HepG2 (cell line): ENCODE data around the gene KCNK5. TPM values are rescaled to one million over a fixed set of nuclear protein-coding genes. Genes with fewer than 3 reads are reported as not detected.

Experiments
- ATAC-seq: fragments of 200-7000 bp; cut with Tn5 transposase; 3 replicates; pipeline ENCODE4 v1.9.1; 2020; ENCODE audit warnings: mild to moderate bottlenecking, moderate library complexity
- BruUV-seq: library from RNA; stranded (reverse); fragments of 400-500 nt; replicated peaks from 2 replicates; lab custom pipeline; 2021; lab: Mats Ljungman, UMichigan
- CTCF ChIA-PET: fragments of 300-600 bp; formaldehyde crosslinking; extraction: SDS; loops from one replicate; lab custom pipeline; 2021; ENCODE audit warnings: low total read pairs, inconsistent platforms, low intra/inter-chr PET ratio; lab: Yijun Ruan, JAX
- POLR2A ChIA-PET: fragments of 350-600 bp; sonication (Branson Sonifier 250); formaldehyde crosslinking; loops from one replicate; lab custom pipeline; 2020; ENCODE audit warnings: antibody characterized with exemption, inconsistent platforms; lab: Yijun Ruan, JAX
- DNase-seq: peaks from one replicate; pipeline ENCODE4 v3.0.0-alpha.2; 2015; ENCODE audit warnings: low spot score
- FAIRE-seq: peaks from 3 replicates; lab custom pipeline; 2011; peaks lifted over from hg19 to GRCh38; lab: Jason Lieb, UNC
- H2AFZ ChIP-seq: one replicate; pipeline ENCODE4 v1.6.1; 2011; ENCODE audit warnings: low read length, inconsistent platforms
- H3K27ac ChIP-seq: fragments of 300-600 bp; 3 replicates; pipeline ENCODE4 v1.8.0; 2011; ENCODE audit warnings: mixed run types, mild to moderate bottlenecking, mixed read lengths, low read length, inconsistent platforms; ENCODE audit not compliant: insufficient read depth; ENCODE audit errors: extremely low read length
- H3K27me3 ChIP-seq, 2 experiments: fragments of 200-600 bp in 1 of 2; 2 replicates in 1 of 2; 3 replicates in 1 of 2; pipeline versions ENCODE4 v1.6.0 to v1.8.0; 2011; ENCODE audit warnings: low read length in 2 of 2, mild to moderate bottlenecking in 2 of 2, moderate library complexity in 2 of 2, inconsistent platforms in 1 of 2; ENCODE audit not compliant: insufficient read depth in 2 of 2, control insufficient read depth in 1 of 2
- H3K36me3 ChIP-seq, 2 experiments: fragments of 200-600 bp in 1 of 2; replicated peaks in 1 of 2; 2 replicates in 1 of 2; 3 replicates in 1 of 2; pipeline versions ENCODE4 v1.5.1 to v1.8.0; 2011; ENCODE audit warnings: low read length in 2 of 2, inconsistent platforms in 1 of 2; ENCODE audit not compliant: insufficient read depth in 2 of 2, control insufficient read depth in 1 of 2
- H3K4me1 ChIP-seq: 2 replicates; pipeline ENCODE4 v1.5.1; 2012; ENCODE audit warnings: low read length, inconsistent platforms; ENCODE audit not compliant: insufficient read depth
- H3K4me2 ChIP-seq: 2 replicates; pipeline ENCODE4 v1.6.0; 2011; ENCODE audit warnings: low read depth, low read length, inconsistent platforms
- H3K4me3 ChIP-seq, 3 experiments: fragments of 200-600 bp in 1 of 3; sonication (generic), shearing (Covaris generic) in 1 of 3; replicated peaks in 1 of 3; 2 replicates each; pipeline ENCODE4 v1.5.1; 2011 to 2016; ENCODE audit warnings: low read length in 3 of 3, inconsistent platforms in 2 of 3, low read depth in 2 of 3, mild to moderate bottlenecking in 2 of 3, control low read depth in 1 of 3, mixed read lengths in 1 of 3; ENCODE audit not compliant: insufficient read depth in 1 of 3
- H3K79me2 ChIP-seq: one replicate; pipeline ENCODE4 v1.6.1; 2011; ENCODE audit warnings: low read length, inconsistent platforms; ENCODE audit not compliant: insufficient read depth
- H3K9ac ChIP-seq: 2 replicates; pipeline ENCODE4 v1.6.0; 2011; ENCODE audit warnings: mild to moderate bottlenecking, low read depth, low read length, inconsistent platforms; ENCODE audit not compliant: insufficient read depth
- H3K9me3 ChIP-seq: 2 replicates; pipeline ENCODE4 v1.5.1; 2012; ENCODE audit warnings: mild to moderate bottlenecking, low read length
- H4K20me1 ChIP-seq: 2 replicates; pipeline ENCODE4 v1.6.0; 2011; ENCODE audit warnings: inconsistent platforms, mild to moderate bottlenecking, low read length, moderate library complexity; ENCODE audit not compliant: insufficient read depth
- CAMTA2 ChIP-seq: sonication (generic); formaldehyde crosslinking; IDR thresholded peaks from 2 replicates; pipeline ENCODE4 v1.4.0; 2020; ENCODE audit warnings: mild to moderate bottlenecking, missing genetic modification reagents, borderline replicate concordance
- NR1H2 ChIP-seq: sonication (generic); formaldehyde crosslinking; IDR thresholded peaks from 2 replicates; pipeline ENCODE4 v1.8.1; 2022; ENCODE audit warnings: low read depth, missing genetic modification reagents, borderline replicate concordance
- NRL ChIP-seq: sonication (generic); formaldehyde crosslinking; IDR thresholded peaks from 2 replicates; pipeline ENCODE4 v1.5.0; 2020; ENCODE audit warnings: missing genetic modification reagents, mild to moderate bottlenecking, moderate library complexity, borderline replicate concordance
- SOX5 ChIP-seq: IDR thresholded peaks from 2 replicates; pipeline ENCODE4 v1.6.1; 2016; ENCODE audit warnings: borderline replicate concordance
- TARDBP ChIP-seq: sonication (generic); formaldehyde crosslinking; IDR thresholded peaks from 2 replicates; pipeline ENCODE4 v1.8.0; 2022; ENCODE audit warnings: mild to moderate bottlenecking, missing genetic modification reagents
- WGBS: methylation state at CpG from one replicate; pipeline ENCODE4 v1.1.6; 2017; ENCODE audit warnings: low lambda C conversion rate; 5-methylcytosine and 5-hydroxymethylcytosine counted together
- in situ Hi-C: cut with HindIII; loops from 2 replicates; pipeline ENCODE4 v1.10.0; 2017; ENCODE audit warnings: low pct_unique_long_range_greater_than_20kb; ENCODE audit not compliant: extremely low pct_ligation_motif_present
- intact Hi-C: fragments of 100-400 bp; cut with micrococcal nuclease; formaldehyde crosslinking; loops from one replicate; pipeline ENCODE4 v1.10.0; 2022; ENCODE audit not compliant: unreplicated experiment
- polyA plus RNA-seq, 8 experiments: library from polyadenylated mRNA; depleted of rRNA in 3 of 8; stranded (reverse) in 7 of 8; unstranded in 1 of 8; fragments of >200 nt; fragmentation: Illumina TruSeq in 4 of 8; extraction: Trizol in 4 of 8; gene quantifications; 2 replicates each; pipeline versions ENCODE4 v1.2.1 to v1.2.3, GENCODE V29; 2011 to 2016; ENCODE audit warnings: low read depth in 4 of 8, missing spikeins in 1 of 8, mixed read lengths in 1 of 8; ENCODE audit not compliant: insufficient read depth in 1 of 8
- total RNA-seq, 5 experiments: library from RNA; depleted of rRNA; stranded (reverse); fragments of >200 nt; fragmentation: Illumina TruSeq; extraction: Trizol; gene quantifications; 2 replicates each; pipeline ENCODE4 v1.2.3, GENCODE V29; 2016; ENCODE audit warnings: low read depth in 1 of 5
- TF ChIP-seq, protein P1 (sequence below): sonication (generic); formaldehyde crosslinking; IDR thresholded peaks from 2 replicates; pipeline ENCODE4 v1.4.0; 2020; ENCODE audit warnings: mild to moderate bottlenecking, missing genetic modification reagents

The KCNK5 gene
- total and polyA plus RNA-seq, 2 of the 13 experiments (the other 11 are each of a cell fraction or from before 2014, with no cell fraction given), result 0.04 TPM; not detected in 1

GRCh38 chr6:39228111-39228971 is 934 bp downstream of the KCNK5 start:
- H3K9ac ChIP-seq, result no peak overlapping the region
- no peaks in the 10 kb centered on the region for H4K20me1 ChIP-seq
- H2AFZ ChIP-seq, result no peak overlapping the region
- intact Hi-C loops (no loop called here), in situ Hi-C loops (no loop called here)
- no peak overlapping the region for H3K27ac ChIP-seq
- peaks cover 9% of the 10 kb centered on the region for H3K4me1 ChIP-seq
- no peaks in the 10 kb centered on the region for H3K79me2 ChIP-seq
- ChIA-PET POLR2A (no interaction called here), CTCF (no interaction called here)
- H3K27me3 ChIP-seq, result peaks cover 0 to 23% of the 10 kb centered on the region in 2 experiments; a peak in 4 of 5 replicates
- no peak overlapping the region for H3K4me3 ChIP-seq
- BruUV-seq, result no TSS peak
- H3K4me2 ChIP-seq, result no peak overlapping the region
- H3K9me3 ChIP-seq, result no peaks in the 10 kb centered on the region
- TF ChIP-seq NR1H2 (CRISPR knock-in tag) (no peak), NRL (CRISPR knock-in tag) (no peak), CAMTA2 (CRISPR knock-in tag) (no peak), SOX5 (CRISPR knock-in tag) (no peak), TARDBP (CRISPR knock-in tag) (no peak)
- TF ChIP-seq, protein P1, sequence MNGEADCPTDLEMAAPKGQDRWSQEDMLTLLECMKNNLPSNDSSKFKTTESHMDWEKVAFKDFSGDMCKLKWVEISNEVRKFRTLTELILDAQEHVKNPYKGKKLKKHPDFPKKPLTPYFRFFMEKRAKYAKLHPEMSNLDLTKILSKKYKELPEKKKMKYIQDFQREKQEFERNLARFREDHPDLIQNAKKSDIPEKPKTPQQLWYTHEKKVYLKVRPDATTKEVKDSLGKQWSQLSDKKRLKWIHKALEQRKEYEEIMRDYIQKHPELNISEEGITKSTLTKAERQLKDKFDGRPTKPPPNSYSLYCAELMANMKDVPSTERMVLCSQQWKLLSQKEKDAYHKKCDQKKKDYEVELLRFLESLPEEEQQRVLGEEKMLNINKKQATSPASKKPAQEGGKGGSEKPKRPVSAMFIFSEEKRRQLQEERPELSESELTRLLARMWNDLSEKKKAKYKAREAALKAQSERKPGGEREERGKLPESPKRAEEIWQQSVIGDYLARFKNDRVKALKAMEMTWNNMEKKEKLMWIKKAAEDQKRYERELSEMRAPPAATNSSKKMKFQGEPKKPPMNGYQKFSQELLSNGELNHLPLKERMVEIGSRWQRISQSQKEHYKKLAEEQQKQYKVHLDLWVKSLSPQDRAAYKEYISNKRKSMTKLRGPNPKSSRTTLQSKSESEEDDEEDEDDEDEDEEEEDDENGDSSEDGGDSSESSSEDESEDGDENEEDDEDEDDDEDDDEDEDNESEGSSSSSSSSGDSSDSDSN (CRISPR knock-in tag), result no peak
- ATAC-seq (no peak), DNase-seq (no peak), FAIRE-seq (no peak)
- no peaks in the 10 kb centered on the region for H3K36me3 ChIP-seq
- 75% methylated on average over 34 of the region's 41 CpGs for WGBS
